ENCODE results near the gene TMC3.
"Not testable (repeated sequence)": the region's sequence is repeated elsewhere in the genome, so short reads cannot be mapped to it uniquely, and the experiment has no call there.

DNA sequence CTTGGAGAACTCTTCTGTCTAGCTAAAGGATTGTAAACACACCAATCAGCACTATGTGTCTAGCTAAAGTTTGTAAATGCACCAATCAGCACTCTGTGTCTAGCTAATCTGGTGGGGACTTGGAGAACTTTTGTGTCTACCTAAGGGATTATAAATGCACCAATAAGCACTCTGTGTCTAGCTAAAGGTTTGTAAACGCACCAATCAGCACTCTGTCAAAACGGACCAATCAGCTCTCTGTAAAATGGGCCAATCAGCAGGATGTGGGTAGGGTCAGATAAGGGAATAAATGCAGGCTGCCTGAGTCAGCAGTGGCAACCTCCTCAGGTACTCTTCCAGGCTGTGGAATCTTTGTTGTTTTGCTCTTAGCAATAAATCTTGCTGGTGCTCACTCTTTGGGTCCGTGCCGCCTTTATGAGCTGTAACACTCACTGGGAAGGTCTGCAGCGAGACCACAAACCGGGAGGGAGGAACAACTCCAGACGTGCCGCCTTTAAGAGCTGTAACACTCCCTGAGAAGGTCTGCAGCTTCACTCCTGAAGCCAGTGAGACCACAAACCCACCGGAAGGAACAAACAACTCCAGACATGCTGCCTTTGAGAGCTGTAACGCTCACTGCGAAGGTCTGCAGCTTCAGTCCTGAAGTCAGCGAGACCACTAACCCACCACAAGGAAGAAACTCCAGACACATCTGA, 40.4 kb upstream of the TMC3 start:
- TF ChIP-seq ESRRA (IDR thresholded peaks at IDR 0.05; ENCODE audit: borderline replicate concordance, low read length); EP300 (IDR thresholded peaks at IDR 0.05): not testable (repeated sequence)
- TF ChIP-seq, protein P1, sequence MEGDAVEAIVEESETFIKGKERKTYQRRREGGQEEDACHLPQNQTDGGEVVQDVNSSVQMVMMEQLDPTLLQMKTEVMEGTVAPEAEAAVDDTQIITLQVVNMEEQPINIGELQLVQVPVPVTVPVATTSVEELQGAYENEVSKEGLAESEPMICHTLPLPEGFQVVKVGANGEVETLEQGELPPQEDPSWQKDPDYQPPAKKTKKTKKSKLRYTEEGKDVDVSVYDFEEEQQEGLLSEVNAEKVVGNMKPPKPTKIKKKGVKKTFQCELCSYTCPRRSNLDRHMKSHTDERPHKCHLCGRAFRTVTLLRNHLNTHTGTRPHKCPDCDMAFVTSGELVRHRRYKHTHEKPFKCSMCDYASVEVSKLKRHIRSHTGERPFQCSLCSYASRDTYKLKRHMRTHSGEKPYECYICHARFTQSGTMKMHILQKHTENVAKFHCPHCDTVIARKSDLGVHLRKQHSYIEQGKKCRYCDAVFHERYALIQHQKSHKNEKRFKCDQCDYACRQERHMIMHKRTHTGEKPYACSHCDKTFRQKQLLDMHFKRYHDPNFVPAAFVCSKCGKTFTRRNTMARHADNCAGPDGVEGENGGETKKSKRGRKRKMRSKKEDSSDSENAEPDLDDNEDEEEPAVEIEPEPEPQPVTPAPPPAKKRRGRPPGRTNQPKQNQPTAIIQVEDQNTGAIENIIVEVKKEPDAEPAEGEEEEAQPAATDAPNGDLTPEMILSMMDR (IDR thresholded peaks at IDR 0.05): not testable (repeated sequence)
- TF ChIP-seq, protein P2, sequence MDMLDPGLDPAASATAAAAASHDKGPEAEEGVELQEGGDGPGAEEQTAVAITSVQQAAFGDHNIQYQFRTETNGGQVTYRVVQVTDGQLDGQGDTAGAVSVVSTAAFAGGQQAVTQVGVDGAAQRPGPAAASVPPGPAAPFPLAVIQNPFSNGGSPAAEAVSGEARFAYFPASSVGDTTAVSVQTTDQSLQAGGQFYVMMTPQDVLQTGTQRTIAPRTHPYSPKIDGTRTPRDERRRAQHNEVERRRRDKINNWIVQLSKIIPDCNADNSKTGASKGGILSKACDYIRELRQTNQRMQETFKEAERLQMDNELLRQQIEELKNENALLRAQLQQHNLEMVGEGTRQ (IDR thresholded peaks at IDR 0.05): not testable (repeated sequence)
